ENCODE measurements around the gene ERC1. TPM values are rescaled to one million over a fixed set of nuclear protein-coding genes. Genes with fewer than 3 reads are reported as not detected.

ERC1 gene
- total RNA-seq, 4 donors from 2014 or later, result 28.5 to 71.7 (median 38.5) TPM

GRCh38 chr12:991350-992333, 619 bp downstream of the ERC1 start:
- H3K4me3 ChIP-seq, result peak overlapping the region; percentile 71
- peaks cover 38% of the 10 kb centered on the region for H3K4me1 ChIP-seq
- H3K27ac ChIP-seq, result peak overlapping the region; percentile 98
- H3K9me3 ChIP-seq, result no peaks in the 10 kb centered on the region
- no peak for TF ChIP-seq CTCF (IDR thresholded peaks at IDR 0.05)
- no peak for TF ChIP-seq EP300 (IDR thresholded peaks at IDR 0.05)
- no peak for TF ChIP-seq POLR2AphosphoS5 (IDR thresholded peaks at IDR 0.05)
- no peak for TF ChIP-seq POLR2A (IDR thresholded peaks at IDR 0.05)
- no peaks in the 10 kb centered on the region for H3K27me3 ChIP-seq
- peak; percentile 75 to 80 for DNase-seq (ENCODE audit: low spot score in 2 of 2)
- WGBS, result 4% methylated on average over 34 of the region's 48 CpGs
- H3K36me3 ChIP-seq, result no peaks in the 10 kb centered on the region

GRCh38 chr12:992647-993046, 1.6 kb downstream of the ERC1 start:
- H3K36me3 ChIP-seq, result no peaks in the 10 kb centered on the region
- WGBS, result 36% methylated on average over 1 of the region's 1 CpG
- DNase-seq (ENCODE audit: low spot score in 2 of 2), result no peak
- peaks cover 38% of the 10 kb centered on the region for H3K4me1 ChIP-seq
- no peaks in the 10 kb centered on the region for H3K9me3 ChIP-seq
- no peak overlapping the region for H3K27ac ChIP-seq
- no peaks in the 10 kb centered on the region for H3K27me3 ChIP-seq
- H3K4me3 ChIP-seq, result no peak overlapping the region
- TF ChIP-seq POLR2AphosphoS5 (IDR thresholded peaks at IDR 0.05) (no peak), CTCF (IDR thresholded peaks at IDR 0.05) (no peak), EP300 (IDR thresholded peaks at IDR 0.05) (no peak), POLR2A (IDR thresholded peaks at IDR 0.05) (no peak)

- no peaks in the 10 kb centered on the region for H3K9me3 ChIP-seq
- H3K27me3 ChIP-seq, result no peaks in the 10 kb centered on the region
- no peak for DNase-seq (ENCODE audit: low spot score in 2 of 2)
- TF ChIP-seq POLR2A (IDR thresholded peaks at IDR 0.05), result no peak
- TF ChIP-seq EP300 (IDR thresholded peaks at IDR 0.05), result no peak
- TF ChIP-seq POLR2AphosphoS5 (IDR thresholded peaks at IDR 0.05), result no peak
- TF ChIP-seq CTCF (IDR thresholded peaks at IDR 0.05), result no peak
- no peak overlapping the region for H3K4me3 ChIP-seq
- H3K36me3 ChIP-seq, result no peaks in the 10 kb centered on the region
- 85% methylated on average over 4 of the region's 4 CpGs for WGBS
- H3K27ac ChIP-seq, result no peak overlapping the region
- peaks cover 13% of the 10 kb centered on the region for H3K4me1 ChIP-seq
Measured at GRCh38 chr12:996881-997280, 5.9 kb downstream of the ERC1 start.

GRCh38 chr12:997505-997904, 6.5 kb downstream of the ERC1 start:
- H3K27me3 ChIP-seq, result no peaks in the 10 kb centered on the region
- TF ChIP-seq CTCF (IDR thresholded peaks at IDR 0.05) (no peak), POLR2AphosphoS5 (IDR thresholded peaks at IDR 0.05) (no peak), EP300 (IDR thresholded peaks at IDR 0.05) (no peak), POLR2A (IDR thresholded peaks at IDR 0.05) (no peak)
- peaks cover 7% of the 10 kb centered on the region for H3K4me1 ChIP-seq
- no peak overlapping the region for H3K4me3 ChIP-seq
- no peak for DNase-seq (ENCODE audit: low spot score in 2 of 2)
- WGBS, result 90% methylated on average over 1 of the region's 1 CpG
- H3K27ac ChIP-seq, result no peak overlapping the region
- no peaks in the 10 kb centered on the region for H3K9me3 ChIP-seq
- no peaks in the 10 kb centered on the region for H3K36me3 ChIP-seq

All from suprapubic skin (tissue), 4 donors.